ENCODE measurements around the gene RBMS2.

GRCh38 chr12:56589783-56590182 is 68.2 kb downstream of the RBMS2 start:
- TF ChIP-seq, protein P1, sequence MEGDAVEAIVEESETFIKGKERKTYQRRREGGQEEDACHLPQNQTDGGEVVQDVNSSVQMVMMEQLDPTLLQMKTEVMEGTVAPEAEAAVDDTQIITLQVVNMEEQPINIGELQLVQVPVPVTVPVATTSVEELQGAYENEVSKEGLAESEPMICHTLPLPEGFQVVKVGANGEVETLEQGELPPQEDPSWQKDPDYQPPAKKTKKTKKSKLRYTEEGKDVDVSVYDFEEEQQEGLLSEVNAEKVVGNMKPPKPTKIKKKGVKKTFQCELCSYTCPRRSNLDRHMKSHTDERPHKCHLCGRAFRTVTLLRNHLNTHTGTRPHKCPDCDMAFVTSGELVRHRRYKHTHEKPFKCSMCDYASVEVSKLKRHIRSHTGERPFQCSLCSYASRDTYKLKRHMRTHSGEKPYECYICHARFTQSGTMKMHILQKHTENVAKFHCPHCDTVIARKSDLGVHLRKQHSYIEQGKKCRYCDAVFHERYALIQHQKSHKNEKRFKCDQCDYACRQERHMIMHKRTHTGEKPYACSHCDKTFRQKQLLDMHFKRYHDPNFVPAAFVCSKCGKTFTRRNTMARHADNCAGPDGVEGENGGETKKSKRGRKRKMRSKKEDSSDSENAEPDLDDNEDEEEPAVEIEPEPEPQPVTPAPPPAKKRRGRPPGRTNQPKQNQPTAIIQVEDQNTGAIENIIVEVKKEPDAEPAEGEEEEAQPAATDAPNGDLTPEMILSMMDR (IDR thresholded peaks at IDR 0.05): no peak
- TF ChIP-seq POLR2AphosphoS5 (IDR thresholded peaks at IDR 0.05) (no peak), POLR2A (IDR thresholded peaks at IDR 0.05) (no peak)

All from upper lobe of left lung (tissue), 4 donors.